BLaER1 (cell line): ENCODE results near the gene PRKCE.
A peak's percentile ranks its signal among the peaks of the same experiment; 100 is the strongest.

Experiments used
- H3K27ac ChIP-seq: shearing (Covaris generic); formaldehyde crosslinking; 2 replicates; pipeline ENCODE4 v1.8.1; 2022
- H3K27me3 ChIP-seq: shearing (Covaris generic); formaldehyde crosslinking; 2 replicates; pipeline ENCODE4 v1.8.1; 2022
- H3K36me3 ChIP-seq: shearing (Covaris generic); formaldehyde crosslinking; 2 replicates; pipeline ENCODE4 v1.8.1; 2022
- H3K4me1 ChIP-seq: shearing (Covaris generic); formaldehyde crosslinking; 2 replicates; pipeline ENCODE4 v1.8.1; 2022
- H3K4me2 ChIP-seq: shearing (Covaris generic); formaldehyde crosslinking; 2 replicates; pipeline ENCODE4 v1.8.1; 2022
- H3K4me3 ChIP-seq: shearing (Covaris generic); formaldehyde crosslinking; 2 replicates; pipeline ENCODE4 v1.8.1; 2022
- H3K9ac ChIP-seq: shearing (Covaris generic); formaldehyde crosslinking; 2 replicates; pipeline ENCODE4 v1.8.1; 2022
- H3K9me3 ChIP-seq: shearing (Covaris generic); formaldehyde crosslinking; 2 replicates; pipeline ENCODE4 v1.8.1; 2022
- H4K20me1 ChIP-seq: shearing (Covaris generic); formaldehyde crosslinking; 2 replicates; pipeline ENCODE4 v1.8.1; 2022
- Cebpa-rat ChIP-seq: shearing (Covaris generic); IDR thresholded peaks from 2 replicates; pipeline ENCODE4 v1.8.1; 2022

PRKCE gene

GRCh38 chr2:46160326-46160725 lies 508.9 kb downstream of the PRKCE start:
- Histone ChIP-seq H4K20me1 (peaks cover 31% of the 10 kb centered on the region), H3K27ac (no peak overlapping the region), H3K9me3 (no peaks in the 10 kb centered on the region), H3K4me1 (no peaks in the 10 kb centered on the region), H3K9ac (no peak overlapping the region), H3K4me2 (no peak overlapping the region), H3K4me3 (no peak overlapping the region), H3K27me3 (no peaks in the 10 kb centered on the region), H3K36me3 (peaks cover 100% of the 10 kb centered on the region)
- TF ChIP-seq Cebpa-rat, result no peak

DNA sequence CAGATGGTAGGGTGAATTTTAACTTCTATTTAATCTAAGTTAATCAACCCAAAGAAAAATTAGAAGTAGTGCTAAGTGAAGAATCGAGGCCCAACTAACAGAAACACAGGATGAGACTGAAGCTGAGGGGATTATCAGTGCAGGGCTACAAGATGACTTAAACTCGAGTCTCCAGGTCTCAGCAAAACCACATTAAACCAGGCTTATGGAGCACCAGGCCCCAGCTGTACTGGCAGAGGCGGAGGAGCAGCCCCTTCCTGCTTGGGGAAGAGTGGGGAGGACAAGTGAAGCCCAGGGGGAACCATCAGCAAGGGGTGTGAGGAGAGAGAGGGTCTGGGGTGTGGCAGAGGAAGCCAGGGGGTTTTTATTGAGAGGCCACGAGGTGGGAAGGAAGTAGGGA lies 509.8 kb downstream of the PRKCE start:
- H3K9ac ChIP-seq, result no peak overlapping the region
- TF ChIP-seq Cebpa-rat, result no peak
- H3K4me2 ChIP-seq, result no peak overlapping the region
- H3K9me3 ChIP-seq, result no peaks in the 10 kb centered on the region
- H3K27me3 ChIP-seq, result no peaks in the 10 kb centered on the region
- peak overlapping the region; percentile 41; the same call in 1 of the 2 replicates for H3K27ac ChIP-seq
- peaks cover 38% of the 10 kb centered on the region; the same call in 1 of the 2 replicates for H4K20me1 ChIP-seq
- H3K36me3 ChIP-seq, result peaks cover 100% of the 10 kb centered on the region
- H3K4me1 ChIP-seq, result no peaks in the 10 kb centered on the region
- no peak overlapping the region for H3K4me3 ChIP-seq

DNA sequence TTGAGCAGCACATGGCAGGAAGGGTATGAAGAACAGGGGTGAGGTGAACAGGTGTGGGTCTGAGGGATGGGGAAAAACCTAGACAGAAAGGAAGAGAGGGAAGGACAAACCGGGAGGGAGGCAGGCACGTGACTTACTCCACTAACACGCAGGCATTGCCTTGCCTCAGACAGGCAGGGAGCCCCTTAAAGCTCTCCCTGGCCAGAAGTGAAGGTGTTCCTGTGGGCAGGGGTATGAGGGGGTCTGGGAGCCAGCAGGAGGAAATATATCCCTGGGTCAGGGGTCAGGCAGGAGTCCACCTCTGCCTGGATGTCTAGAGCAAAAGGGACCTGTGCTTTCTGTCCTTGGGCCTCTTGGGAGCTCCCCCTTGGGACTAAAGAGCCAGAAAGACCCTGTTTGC lies 510.4 kb downstream of the PRKCE start:
- no peak for TF ChIP-seq Cebpa-rat
- H3K4me1 ChIP-seq, result no peaks in the 10 kb centered on the region
- H4K20me1 ChIP-seq, result peaks cover 36% of the 10 kb centered on the region; the same call in 1 of the 2 replicates
- H3K36me3 ChIP-seq, result peaks cover 100% of the 10 kb centered on the region
- H3K27ac ChIP-seq, result peak overlapping the region; percentile 26; the same call in 1 of the 2 replicates
- H3K27me3 ChIP-seq, result no peaks in the 10 kb centered on the region
- H3K9ac ChIP-seq, result no peak overlapping the region
- no peaks in the 10 kb centered on the region for H3K9me3 ChIP-seq
- no peak overlapping the region for H3K4me3 ChIP-seq
- no peak overlapping the region for H3K4me2 ChIP-seq

DNA sequence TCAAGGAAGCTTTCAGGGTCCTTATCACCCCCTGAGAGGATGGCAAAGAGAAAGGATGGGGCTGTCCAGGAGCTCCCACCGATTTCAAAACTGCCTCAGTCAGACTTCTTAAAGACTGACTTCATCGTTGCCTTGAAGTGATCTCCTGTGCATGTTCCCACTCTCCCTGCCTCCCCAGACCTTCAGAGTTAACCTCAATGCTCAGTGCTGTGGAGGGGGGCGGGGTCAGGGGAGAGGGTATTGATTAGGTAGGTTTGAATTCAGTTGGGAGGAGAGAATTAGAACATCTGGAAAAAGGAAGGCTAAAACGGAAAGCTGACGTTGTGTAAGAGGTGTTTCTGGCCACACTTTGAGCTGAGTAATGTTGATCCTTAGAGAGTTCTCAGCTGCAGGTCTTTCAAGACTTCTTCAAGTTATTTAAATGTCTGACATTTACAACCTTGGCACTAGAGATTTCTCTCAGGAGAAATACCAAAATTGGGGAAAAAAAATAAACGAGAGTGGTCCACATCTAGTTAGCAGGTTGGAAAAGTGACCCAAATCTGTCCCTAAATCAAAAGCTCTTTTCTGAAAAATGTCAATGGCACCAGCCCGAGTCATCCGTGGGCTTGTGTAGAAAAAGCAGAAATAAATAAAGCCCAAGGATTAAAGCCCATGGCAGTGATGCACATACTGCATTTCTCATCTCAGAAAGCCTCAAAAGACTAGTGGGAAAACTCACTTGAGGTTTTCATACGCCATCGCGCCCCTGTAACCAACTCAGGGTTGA lies 511.0 kb downstream of the PRKCE start:
- no peaks in the 10 kb centered on the region for H3K27me3 ChIP-seq
- no peaks in the 10 kb centered on the region for H3K4me1 ChIP-seq
- no peak overlapping the region for H3K9ac ChIP-seq
- no peaks in the 10 kb centered on the region for H3K9me3 ChIP-seq
- TF ChIP-seq Cebpa-rat, result no peak
- H3K36me3 ChIP-seq, result peaks cover 100% of the 10 kb centered on the region
- 0 out of 2 replicates have a peak, but pooled peaks cover 30% of the 10 kb centered on the region for H4K20me1 ChIP-seq
- H3K4me3 ChIP-seq, result no peak overlapping the region
- H3K27ac ChIP-seq, result peak overlapping the region; percentile 26; the same call in 1 of the 2 replicates
- H3K4me2 ChIP-seq, result no peak overlapping the region

- Histone ChIP-seq H3K4me1 (no peaks in the 10 kb centered on the region), H3K4me2 (no peak overlapping the region), H3K27ac (no peak overlapping the region), H3K36me3 (peaks cover 100% of the 10 kb centered on the region), H3K9me3 (no peaks in the 10 kb centered on the region), H3K27me3 (no peaks in the 10 kb centered on the region), H4K20me1 (0 out of 2 replicates have a peak, but pooled peaks cover 25% of the 10 kb centered on the region), H3K4me3 (no peak overlapping the region), H3K9ac (no peak overlapping the region)
- no peak for TF ChIP-seq Cebpa-rat
These were observed 511.6 kb downstream of the PRKCE start for GRCh38 chr2:46163098-46163430.

- Histone ChIP-seq H3K9ac (no peak overlapping the region), H3K27me3 (no peaks in the 10 kb centered on the region), H4K20me1 (peaks cover 29% of the 10 kb centered on the region; the same call in 1 of the 2 replicates), H3K4me3 (no peak overlapping the region), H3K36me3 (peaks cover 100% of the 10 kb centered on the region), H3K4me1 (no peaks in the 10 kb centered on the region), H3K4me2 (no peak overlapping the region), H3K27ac (no peak overlapping the region), H3K9me3 (no peaks in the 10 kb centered on the region)
- TF ChIP-seq Cebpa-rat, result no peak
These were observed 512.5 kb downstream of the PRKCE start for GRCh38 chr2:46163804-46164528.

DNA sequence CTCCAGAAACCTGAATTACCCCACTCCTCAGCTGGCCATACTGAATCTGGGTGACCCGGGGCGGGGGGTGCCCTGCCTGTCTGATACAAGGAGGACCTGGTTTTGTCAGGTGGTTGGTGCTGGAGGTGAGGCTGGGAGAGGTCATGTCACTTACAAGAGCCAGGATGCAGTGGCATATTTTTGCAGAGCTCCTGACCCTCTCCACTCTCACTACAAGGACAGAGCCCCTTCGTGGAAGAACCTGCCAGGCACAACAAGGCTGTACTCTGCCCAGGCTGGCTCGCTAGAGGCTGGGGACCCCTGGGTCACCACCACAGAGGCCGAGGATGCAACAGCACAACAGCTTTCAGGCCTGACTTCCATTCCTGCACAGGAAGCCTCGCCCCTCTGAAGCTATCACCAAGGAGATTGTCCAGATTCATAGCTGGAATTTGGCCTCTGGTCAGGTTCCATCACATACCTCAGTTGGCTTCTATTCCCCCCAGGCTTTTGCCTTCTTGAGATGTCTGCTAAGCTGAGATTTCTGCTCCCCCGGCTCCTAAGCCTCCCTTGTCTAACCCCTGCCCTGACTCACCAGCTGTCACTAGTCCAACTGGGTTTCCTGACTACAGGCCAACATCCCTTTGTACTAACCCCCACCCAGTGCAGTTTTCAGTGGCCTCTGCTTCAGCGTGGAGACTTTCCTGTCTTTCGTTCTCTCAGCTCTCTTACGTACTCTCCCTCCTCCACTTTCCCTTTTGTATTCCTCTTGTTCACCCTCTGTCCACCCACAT lies 513.2 kb downstream of the PRKCE start:
- H3K27ac ChIP-seq, result no peak overlapping the region
- no peaks in the 10 kb centered on the region for H3K27me3 ChIP-seq
- H3K9ac ChIP-seq, result no peak overlapping the region
- no peak for TF ChIP-seq Cebpa-rat
- no peak overlapping the region for H3K4me2 ChIP-seq
- no peaks in the 10 kb centered on the region for H3K4me1 ChIP-seq
- H3K4me3 ChIP-seq, result no peak overlapping the region
- peaks cover 34% of the 10 kb centered on the region; the same call in 1 of the 2 replicates for H4K20me1 ChIP-seq
- H3K9me3 ChIP-seq, result no peaks in the 10 kb centered on the region
- H3K36me3 ChIP-seq, result peaks cover 100% of the 10 kb centered on the region

DNA sequence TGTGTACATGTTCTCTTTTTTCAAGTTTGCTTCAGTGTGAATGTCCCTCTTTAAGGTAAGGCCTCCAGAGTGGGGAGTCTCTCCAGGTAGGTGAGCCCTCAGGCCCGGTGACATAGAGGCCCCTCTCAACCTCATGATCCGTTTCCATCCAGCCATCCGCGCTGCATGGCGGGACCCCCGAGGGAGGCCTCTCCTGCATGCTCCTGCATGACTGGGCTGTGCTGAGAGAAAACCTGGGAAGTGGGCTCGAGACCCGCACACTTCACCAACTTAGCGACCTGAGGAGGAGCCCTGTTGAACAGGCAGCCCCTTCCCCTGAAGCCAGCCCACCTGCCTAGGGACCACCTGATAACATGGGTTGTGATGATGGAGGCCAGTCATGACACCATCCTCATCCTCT lies 514.4 kb downstream of the PRKCE start:
- Histone ChIP-seq H3K4me1 (no peaks in the 10 kb centered on the region), H3K9me3 (no peaks in the 10 kb centered on the region), H3K9ac (no peak overlapping the region), H3K4me2 (no peak overlapping the region), H3K27ac (no peak overlapping the region), H3K36me3 (peaks cover 100% of the 10 kb centered on the region), H3K27me3 (no peaks in the 10 kb centered on the region), H4K20me1 (peaks cover 37% of the 10 kb centered on the region; the same call in 1 of the 2 replicates), H3K4me3 (no peak overlapping the region)
- no peak for TF ChIP-seq Cebpa-rat

DNA sequence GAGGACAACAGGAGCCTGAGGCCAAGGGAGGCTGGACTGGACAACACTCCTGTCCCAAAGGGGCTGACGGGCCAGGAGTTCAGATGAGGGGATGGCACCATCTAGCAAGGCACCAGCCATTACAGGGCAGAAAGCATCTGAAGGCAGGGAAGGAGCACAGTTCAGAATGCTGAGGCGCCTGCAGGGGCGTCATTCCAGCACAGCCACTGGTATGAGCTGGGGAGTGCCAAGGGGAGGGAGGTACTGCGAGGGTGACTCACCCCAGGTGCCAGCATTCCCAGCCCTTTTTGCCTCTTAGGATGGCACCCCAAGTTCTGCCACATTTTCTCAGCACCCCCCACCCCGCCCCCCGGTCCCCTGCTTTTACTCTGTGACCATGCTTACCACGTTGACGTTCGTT lies 515.9 kb downstream of the PRKCE start:
- Histone ChIP-seq H3K4me1 (no peaks in the 10 kb centered on the region), H4K20me1 (peaks cover 49% of the 10 kb centered on the region; the same call in 1 of the 2 replicates), H3K9ac (no peak overlapping the region), H3K9me3 (no peaks in the 10 kb centered on the region), H3K4me2 (no peak overlapping the region), H3K36me3 (peaks cover 100% of the 10 kb centered on the region), H3K27me3 (no peaks in the 10 kb centered on the region), H3K27ac (no peak overlapping the region), H3K4me3 (no peak overlapping the region)
- no peak for TF ChIP-seq Cebpa-rat
